H1 (cell line): ENCODE measurements around the gene ZNF423. TPM values are rescaled to one million over a fixed set of nuclear protein-coding genes. Genes with fewer than 3 reads are reported as not detected.

Source experiments
- CTCF ChIA-PET: fragments of 300-600 bp; sonication (Branson Sonifier 250); formaldehyde crosslinking; loops from one replicate; lab custom pipeline; 2021; ENCODE audit not compliant: partially characterized antibody; lab: Charles Lee
- POLR2A ChIA-PET: fragments of 300-600 bp; sonication (Branson Sonifier 250); formaldehyde crosslinking; loops from one replicate; lab custom pipeline; 2021; ENCODE audit warnings: inconsistent platforms; ENCODE audit not compliant: partially characterized antibody; lab: Charles Lee
- DNase-seq, 2 experiments: peaks; one replicate each; pipeline versions ENCODE4 v3.0.0 to v3.0.0-alpha.2; 2010 to 2022; ENCODE audit warnings: low spot score in 2 of 2, low read depth in 1 of 2, mixed read lengths in 1 of 2
- FAIRE-seq: peaks from 2 replicates; lab custom pipeline; 2011; peaks lifted over from hg19 to GRCh38; lab: Jason Lieb, UNC
- H2AFZ ChIP-seq: 2 replicates; pipeline ENCODE4 v1.8.1; 2012; ENCODE audit warnings: low read length, inconsistent platforms
- H2AK5ac ChIP-seq: 2 replicates; pipeline ENCODE4 v1.6.1; 2013; ENCODE audit warnings: low read depth, low read length
- H2BK120ac ChIP-seq: replicated peaks from 2 replicates; pipeline ENCODE3; 2013; ENCODE audit warnings: low read depth, low read length, inconsistent platforms
- H2BK12ac ChIP-seq: 2 replicates; pipeline ENCODE4 v1.6.1; 2013; ENCODE audit warnings: low read depth, low read length
- H2BK15ac ChIP-seq: 2 replicates; pipeline ENCODE4 v1.6.1; 2013; ENCODE audit warnings: low read length
- H2BK20ac ChIP-seq: 2 replicates; pipeline ENCODE4 v1.6.1; 2013; ENCODE audit warnings: low read length
- H2BK5ac ChIP-seq: 2 replicates; pipeline ENCODE4 v1.6.1; 2013; ENCODE audit warnings: low read depth, low read length
- H3K14ac ChIP-seq: 2 replicates; pipeline ENCODE4 v1.6.1; 2013; ENCODE audit warnings: inconsistent platforms; ENCODE audit not compliant: insufficient read length
- H3K18ac ChIP-seq: 2 replicates; pipeline ENCODE4 v1.6.1; 2013; ENCODE audit warnings: low read length; ENCODE audit errors: extremely low read depth
- H3K23ac ChIP-seq: 2 replicates; pipeline ENCODE4 v1.6.1; 2013; ENCODE audit warnings: inconsistent platforms; ENCODE audit not compliant: insufficient read length
- H3K23me2 ChIP-seq: 2 replicates; pipeline ENCODE4 v1.6.1; 2013; ENCODE audit warnings: low read depth, low read length
- H3K27ac ChIP-seq: 2 replicates; pipeline ENCODE4 v1.6.1; 2011; ENCODE audit warnings: low read depth, low read length, inconsistent platforms
- H3K27me3 ChIP-seq, 4 experiments: replicated peaks in 1 of 4; 1 replicate in 1 of 4; 2 replicates in 3 of 4; pipeline versions ENCODE4 v1.6.1 to v1.8.1; 2011 to 2013; ENCODE audit warnings: low read length in 3 of 4, mild to moderate bottlenecking in 3 of 4, inconsistent platforms in 2 of 4, mixed read lengths in 2 of 4, moderate library complexity in 1 of 4; ENCODE audit not compliant: control insufficient read depth in 3 of 4, insufficient read depth in 3 of 4; ENCODE audit errors: extremely low read depth in 1 of 4
- H3K36me3 ChIP-seq, 4 experiments: 2 replicates each; pipeline versions ENCODE4 v1.6.1 to v1.8.1; 2011 to 2013; ENCODE audit warnings: mild to moderate bottlenecking in 4 of 4, low read length in 3 of 4, moderate library complexity in 2 of 4, control low read depth in 1 of 4, inconsistent platforms in 1 of 4; ENCODE audit not compliant: insufficient read depth in 4 of 4, control insufficient read depth in 2 of 4
- H3K4ac ChIP-seq: replicated peaks from 2 replicates; pipeline ENCODE3; 2013; ENCODE audit warnings: low read length, low read depth, mixed read lengths, inconsistent platforms; ENCODE audit not compliant: insufficient read length
- H3K4me1 ChIP-seq, 4 experiments: replicated peaks in 1 of 4; 1 replicate in 1 of 4; 2 replicates in 3 of 4; pipeline versions ENCODE4 v1.6.1 to v1.8.1; 2011 to 2013; ENCODE audit warnings: low read length in 3 of 4, inconsistent platforms in 2 of 4, mixed read lengths in 1 of 4; ENCODE audit not compliant: insufficient read depth in 4 of 4, control insufficient read depth in 3 of 4
- H3K4me2 ChIP-seq, 2 experiments: 2 replicates each; pipeline versions ENCODE4 v1.6.1 to v1.8.1; 2011 to 2013; ENCODE audit warnings: low read depth in 2 of 2, low read length in 2 of 2, control low read depth in 1 of 2, inconsistent platforms in 1 of 2, mild to moderate bottlenecking in 1 of 2; ENCODE audit not compliant: insufficient read depth in 1 of 2
- H3K4me3 ChIP-seq, 4 experiments: fragments of 200-600, 300-600 bp in 1 of 4; sonication (generic), shearing (Covaris generic), sonication (Bioruptor Twin) in 1 of 4; 2 replicates each; pipeline versions ENCODE4 v1.5.1 to v1.8.1; 2011 to 2016; ENCODE audit warnings: low read length in 4 of 4, low read depth in 3 of 4, control low read depth in 2 of 4, inconsistent platforms in 2 of 4, mild to moderate bottlenecking in 2 of 4, mixed read lengths in 1 of 4, moderate library complexity in 1 of 4; ENCODE audit not compliant: insufficient read depth in 2 of 4; ENCODE audit errors: extremely low read depth in 1 of 4
- H3K56ac ChIP-seq: replicated peaks from 2 replicates; pipeline ENCODE3; 2013; ENCODE audit warnings: low read depth, mild to moderate bottlenecking, mixed read lengths, low read length, inconsistent platforms; ENCODE audit not compliant: insufficient read length
- H3K79me1 ChIP-seq: 2 replicates; pipeline ENCODE4 v1.6.1; 2013; ENCODE audit warnings: low read depth, low read length, control low read depth
- H3K79me2 ChIP-seq, 2 experiments: 2 replicates each; pipeline versions ENCODE4 v1.6.1 to v1.8.1; 2012 to 2013; ENCODE audit warnings: low read length in 2 of 2, mild to moderate bottlenecking in 2 of 2, inconsistent platforms in 1 of 2; ENCODE audit not compliant: insufficient read depth in 2 of 2, control insufficient read depth in 1 of 2
- H3K9ac ChIP-seq, 4 experiments: replicated peaks in 1 of 4; 1 replicate in 1 of 4; 2 replicates in 3 of 4; pipeline versions ENCODE4 v1.6.1 to v1.8.1; 2011 to 2013; ENCODE audit warnings: low read depth in 3 of 4, low read length in 3 of 4, control low read depth in 2 of 4, mild to moderate bottlenecking in 2 of 4, moderate library complexity in 2 of 4, inconsistent platforms in 1 of 4; ENCODE audit errors: extremely low read depth in 1 of 4
- H3K9me3 ChIP-seq, 2 experiments: 2 replicates each; pipeline versions ENCODE4 v1.6.1 to v1.8.1; 2012 to 2013; ENCODE audit warnings: mild to moderate bottlenecking in 2 of 2, moderate library complexity in 2 of 2, control low read depth in 1 of 2, inconsistent platforms in 1 of 2, low read depth in 1 of 2, low read length in 1 of 2, mixed read lengths in 1 of 2; ENCODE audit not compliant: insufficient read depth in 2 of 2
- H4K20me1 ChIP-seq, 2 experiments: replicated peaks in 1 of 2; 2 replicates each; pipeline versions ENCODE3 to v1.8.1; 2011 to 2013; ENCODE audit warnings: inconsistent platforms in 2 of 2, low read length in 2 of 2, mild to moderate bottlenecking in 1 of 2; ENCODE audit not compliant: insufficient read depth in 2 of 2, control insufficient read depth in 1 of 2
- H4K5ac ChIP-seq: 2 replicates; pipeline ENCODE4 v1.6.1; 2013; ENCODE audit warnings: low read length, low read depth, mixed read lengths, inconsistent platforms; ENCODE audit not compliant: insufficient read length
- H4K8ac ChIP-seq: 2 replicates; pipeline ENCODE4 v1.8.0; 2013; ENCODE audit warnings: mild to moderate bottlenecking, moderate library complexity, low read length, inconsistent platforms; ENCODE audit not compliant: insufficient read depth; ENCODE audit errors: extremely low read depth
- H4K91ac ChIP-seq: replicated peaks from 2 replicates; pipeline ENCODE3; 2013; ENCODE audit warnings: low read length, mixed read lengths, inconsistent platforms; ENCODE audit not compliant: insufficient read length
- BCL11A ChIP-seq, 2 experiments: IDR thresholded peaks; one replicate each; pipeline ENCODE4 v1.6.1; 2011; ENCODE audit warnings: low read depth in 2 of 2, low read length in 2 of 2, mild to moderate bottlenecking in 2 of 2
- CEBPB ChIP-seq: IDR thresholded peaks from 2 replicates; pipeline ENCODE4 v1.6.1; 2012; ENCODE audit warnings: low read depth, low read length
- CHD1 ChIP-seq: IDR thresholded peaks from 2 replicates; pipeline ENCODE4 v1.6.1; 2012; ENCODE audit warnings: low read depth, low read length, improper control_type of control experiment
- RAD21 ChIP-seq, 2 experiments: IDR thresholded peaks in 1 of 2; conservative IDR thresholded peaks in 1 of 2; 2 replicates each; pipeline ENCODE4 v1.6.1; 2011; ENCODE audit warnings: low read depth in 2 of 2, low read length in 2 of 2, improper control_type of control experiment in 1 of 2, inconsistent platforms in 1 of 2, mild to moderate bottlenecking in 1 of 2, moderate library complexity in 1 of 2
- SIX5 ChIP-seq: IDR thresholded peaks from 2 replicates; pipeline ENCODE4 v1.6.1; 2011; ENCODE audit warnings: mild to moderate bottlenecking, low read depth, low read length
- WGBS, 2 experiments: shearing (Covaris generic) in 1 of 2; methylation state at CpG; one replicate each; pipeline versions ENCODE4 v1.1.6 to v1.1.7; 2013 to 2015; ENCODE audit warnings: low lambda C conversion rate in 2 of 2, mixed read lengths in 2 of 2, inconsistent platforms in 1 of 2, low coverage in 1 of 2, missing lambda C conversion rate in 1 of 2; ENCODE audit not compliant: insufficient replicate concordance in 2 of 2, insufficient coverage in 1 of 2, insufficient read length in 1 of 2; ENCODE audit errors: extremely low coverage in 1 of 2, missing lambda C conversion rate in 1 of 2; 5-methylcytosine and 5-hydroxymethylcytosine counted together
- polyA plus RNA-seq, 7 experiments: library from polyadenylated mRNA; depleted of rRNA in 3 of 7; stranded (reverse) in 5 of 7; unstranded in 2 of 7; fragments of >200 nt in 5 of 7; fragments of 200-250 nt in 2 of 7; gene quantifications; 1 replicate in 5 of 7; 2 replicates in 1 of 7; 4 replicates in 1 of 7; pipeline versions ENCODE4 v1.2.1 to v1.2.3, GENCODE V29; 2011 to 2013; ENCODE audit warnings: missing spikeins in 2 of 7, mixed read lengths in 2 of 7
- total RNA-seq: library from RNA; stranded (reverse); fragmentation: NEBNext Ultra II Directional; extraction: Animal tissue kit (Norgen Biotek cat#: 25700); gene quantifications from 2 replicates; pipeline ENCODE4 v1.2.1, GENCODE V29; 2021

Gene ZNF423
- total and polyA plus RNA-seq, 2 of the 8 experiments (the other 6 are each of a cell fraction or from before 2014, with no cell fraction given) = 38.2 to 52.3 TPM

- no peaks in the 10 kb centered on the region for H3K9me3 ChIP-seq
- H2BK5ac ChIP-seq = peak overlapping the region; percentile 93; the same call in 1 of the 2 replicates
- peak overlapping the region; percentile 24 for H4K5ac ChIP-seq
- peak overlapping the region; percentile 79 for H3K27ac ChIP-seq
- peak overlapping the region; percentile 8 to 47 (median 11); a peak in 5 of 8 replicates for H3K4me3 ChIP-seq
- H2AFZ ChIP-seq = no peak overlapping the region
- H3K18ac ChIP-seq = peak overlapping the region; percentile 99
- 0 out of 2 replicates have a peak, but pooled peaks cover 4% of the 10 kb centered on the region for H3K23me2 ChIP-seq
- peak overlapping the region; percentile 91 for H2AK5ac ChIP-seq
- H3K4ac ChIP-seq = peak overlapping the region; percentile 69
- H3K23ac ChIP-seq = no peak overlapping the region
- no peak overlapping the region; the same call in 1 of the 2 replicates for H2BK15ac ChIP-seq
- no peaks in the 10 kb centered on the region for H4K20me1 ChIP-seq
- H3K4me2 ChIP-seq = peak overlapping the region; percentile 64 to 90
- H3K56ac ChIP-seq = peak overlapping the region; percentile 78
- peaks cover 3% of the 10 kb centered on the region for H3K79me1 ChIP-seq
- H3K14ac ChIP-seq = no peak overlapping the region
- ChIA-PET CTCF (interaction anchor here (0.7 to 1.8 kb wide), 4 partner anchors 10 to 324 kb away, joined by 3 to 4 read pairs (median 3); partner anchors contain the start of gene CNEP1R1), POLR2A (no interaction called here)
- TF ChIP-seq CHD1 (no peak), CEBPB (0 out of 2 replicates have a peak, but pooled peaks have one; percentile 32), BCL11A (IDR thresholded peaks at IDR 0.05; ENCODE audit: low read depth in 2 of 2, low read length in 2 of 2) (no peak), SIX5 (no peak), RAD21 (IDR thresholded peaks at IDR 0.05 in 1 of 2, conservative IDR thresholded peaks at IDR 0.05 in 1 of 2; ENCODE audit: low read depth in 2 of 2, low read length in 2 of 2) (0 out of 4 replicates have a peak, but pooled peaks of 1 of the 2 experiments have one; percentile 1)
- H3K9ac ChIP-seq = peak overlapping the region in 2 of 4 experiments; percentile 9 to 24; a peak in 3 of 7 replicates
- H3K36me3 ChIP-seq = no peaks in the 10 kb centered on the region
- peaks cover 64 to 79% (median 69%) of the 10 kb centered on the region in 4 experiments for H3K4me1 ChIP-seq
- peak overlapping the region; percentile 90 for H2BK20ac ChIP-seq
- FAIRE-seq = peak; percentile 81
- WGBS, 2 experiments = 34% methylated on average over 9 of the region's 10 CpGs; no CpG with 5 or more reads in 1 of the 2 experiments
- H4K91ac ChIP-seq = peak overlapping the region; percentile 86
- H4K8ac ChIP-seq = no peak overlapping the region
- no peaks in the 10 kb centered on the region for H3K27me3 ChIP-seq
- H2BK12ac ChIP-seq = peak overlapping the region; percentile 68; the same call in 1 of the 2 replicates
- DNase-seq = peak in 1 of 2 experiments; percentile 68
- 0 out of 4 replicates have a peak, but pooled peaks cover 0 to 5% of the 10 kb centered on the region in 2 experiments for H3K79me2 ChIP-seq
- peak overlapping the region; percentile 35 for H2BK120ac ChIP-seq
Measured at GRCh38 chr16:49700251-49701064, 155.5 kb downstream of the ZNF423 start.
